ENCODE results near the gene FRAS1.
"Not testable (repeated sequence)": the region's sequence is repeated elsewhere in the genome, so short reads cannot be mapped to it uniquely, and the experiment has no call there.

The FRAS1 gene

DNA sequence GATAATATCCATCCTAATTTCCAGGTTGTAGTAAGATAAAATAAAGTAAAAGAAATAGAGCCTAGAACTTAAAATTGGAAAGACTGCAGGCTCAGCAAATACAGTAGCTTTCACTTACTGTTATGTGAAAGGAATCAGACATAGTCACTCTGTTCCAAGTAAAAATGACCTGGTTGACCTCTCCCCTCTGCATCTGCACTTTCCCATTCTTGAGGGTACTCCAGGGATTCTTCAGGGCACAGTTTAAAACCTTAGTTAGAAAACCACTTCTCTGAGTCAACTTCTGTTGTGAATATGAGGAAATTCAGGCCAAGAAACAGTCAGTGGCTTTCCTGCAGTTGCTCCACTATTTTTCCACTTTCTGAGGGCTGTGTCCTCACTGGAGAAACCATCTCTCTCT lies 42.9 kb downstream of the FRAS1 start:
- no peak for DNase-seq (ENCODE audit: low spot score)

DNA sequence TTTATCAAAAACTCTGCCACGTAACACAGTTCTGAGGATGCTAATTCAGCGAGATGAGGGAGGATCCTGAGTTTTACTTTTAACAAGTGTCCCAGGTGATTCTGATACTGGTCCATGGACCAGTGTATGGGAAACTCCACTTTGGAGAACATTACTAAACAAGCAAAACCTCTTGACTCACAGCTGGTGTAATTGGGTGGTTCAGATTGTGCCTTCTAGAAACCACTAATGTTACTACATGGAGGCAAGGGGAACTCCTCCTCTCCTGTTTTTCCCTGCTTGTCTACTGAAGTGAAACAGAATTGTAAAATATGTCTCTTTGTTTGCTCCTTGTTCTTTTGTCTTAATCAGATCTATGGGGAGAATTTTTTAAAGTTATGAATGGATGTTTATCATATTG lies 62.6 kb downstream of the FRAS1 start:
- DNase-seq (ENCODE audit: low spot score), result no peak

DNA sequence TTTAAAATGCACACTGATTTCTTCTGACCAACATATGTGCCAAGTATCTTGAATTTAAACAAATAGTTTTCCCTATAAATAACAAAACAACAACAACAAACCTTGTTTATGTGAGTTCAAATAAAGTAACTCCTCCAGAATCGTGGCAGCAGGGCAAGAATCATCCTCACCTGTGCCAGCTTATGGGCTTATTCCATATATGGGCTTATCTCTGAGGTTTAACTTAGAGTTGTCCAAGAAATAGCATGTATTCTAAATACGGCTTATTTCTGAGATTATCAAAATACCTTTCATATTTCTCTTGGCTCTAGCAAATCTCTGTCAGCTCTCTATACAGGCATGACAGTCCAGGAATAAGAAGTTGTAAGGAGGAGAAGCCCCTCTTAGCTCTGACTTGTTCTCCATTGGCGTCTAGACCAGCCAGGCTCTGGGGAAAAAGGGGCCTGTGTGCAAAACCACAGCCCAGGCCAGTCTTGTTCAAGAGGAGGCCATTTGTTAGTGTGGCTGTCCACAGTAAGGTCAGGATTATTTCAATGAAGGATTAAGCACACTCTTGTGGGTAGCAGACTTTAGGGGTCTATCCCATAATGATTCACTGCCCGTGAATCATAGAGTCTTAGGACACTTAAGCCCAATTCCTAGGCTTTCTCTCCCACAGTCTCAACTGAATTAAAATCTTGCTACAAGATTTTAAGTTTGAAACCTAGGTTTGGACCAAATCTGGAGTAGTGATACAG lies 63.2 kb downstream of the FRAS1 start:
- DNase-seq (ENCODE audit: low spot score), result no peak

DNA sequence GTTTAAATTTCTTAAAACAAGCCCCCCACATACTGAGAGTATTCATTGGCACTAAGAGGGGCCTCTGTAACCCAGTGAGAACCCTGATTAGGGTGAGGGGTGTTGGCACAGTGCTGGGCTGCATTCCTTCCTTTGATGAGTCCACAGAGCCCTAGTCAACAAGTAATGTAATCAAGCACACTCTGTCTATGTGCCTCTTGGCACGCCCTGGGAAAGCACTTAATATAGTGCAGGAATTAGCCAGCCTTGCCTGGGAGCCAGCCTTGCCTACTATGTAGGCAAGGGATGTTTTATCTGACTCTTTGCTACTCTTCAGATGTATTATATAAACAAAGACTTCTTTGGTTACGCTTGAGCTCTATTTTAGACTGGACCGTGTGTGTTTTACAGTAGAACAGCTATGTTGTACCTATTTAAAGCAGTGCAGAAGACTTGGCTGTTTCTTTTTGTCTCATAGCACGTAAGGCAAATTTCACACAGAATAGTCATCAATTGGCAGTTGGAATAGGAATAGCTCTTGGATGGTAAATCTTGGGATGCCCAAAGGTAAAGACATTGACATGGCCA lies 64.3 kb downstream of the FRAS1 start:
- DNase-seq (ENCODE audit: low spot score), result no peak

DNA sequence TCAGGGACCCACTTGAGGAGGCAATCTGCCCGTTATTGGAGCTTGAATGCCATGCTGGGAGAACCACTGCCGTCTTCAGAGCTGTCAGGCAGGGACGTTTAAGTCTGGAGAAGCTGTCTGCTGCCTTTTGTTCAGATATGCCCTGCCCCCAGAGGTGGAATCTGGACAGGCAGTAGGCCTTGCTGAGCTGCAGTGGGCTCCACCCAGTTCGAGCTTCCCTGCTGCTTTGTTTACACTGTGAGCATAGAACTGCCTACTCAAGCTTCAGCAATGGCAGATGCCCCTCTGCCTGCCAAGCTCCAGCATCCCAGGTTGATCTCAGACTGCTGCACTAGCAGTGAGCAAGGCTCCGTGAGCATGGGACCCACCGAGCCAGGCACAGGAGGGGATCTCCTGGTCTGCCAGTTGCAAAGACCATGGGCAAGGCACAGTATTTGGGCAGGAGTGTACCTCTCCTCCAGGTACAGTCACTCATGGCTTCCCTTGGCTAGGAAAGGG lies 68.8 kb downstream of the FRAS1 start:
- not testable (repeated sequence) for DNase-seq (ENCODE audit: low spot score)

DNA sequence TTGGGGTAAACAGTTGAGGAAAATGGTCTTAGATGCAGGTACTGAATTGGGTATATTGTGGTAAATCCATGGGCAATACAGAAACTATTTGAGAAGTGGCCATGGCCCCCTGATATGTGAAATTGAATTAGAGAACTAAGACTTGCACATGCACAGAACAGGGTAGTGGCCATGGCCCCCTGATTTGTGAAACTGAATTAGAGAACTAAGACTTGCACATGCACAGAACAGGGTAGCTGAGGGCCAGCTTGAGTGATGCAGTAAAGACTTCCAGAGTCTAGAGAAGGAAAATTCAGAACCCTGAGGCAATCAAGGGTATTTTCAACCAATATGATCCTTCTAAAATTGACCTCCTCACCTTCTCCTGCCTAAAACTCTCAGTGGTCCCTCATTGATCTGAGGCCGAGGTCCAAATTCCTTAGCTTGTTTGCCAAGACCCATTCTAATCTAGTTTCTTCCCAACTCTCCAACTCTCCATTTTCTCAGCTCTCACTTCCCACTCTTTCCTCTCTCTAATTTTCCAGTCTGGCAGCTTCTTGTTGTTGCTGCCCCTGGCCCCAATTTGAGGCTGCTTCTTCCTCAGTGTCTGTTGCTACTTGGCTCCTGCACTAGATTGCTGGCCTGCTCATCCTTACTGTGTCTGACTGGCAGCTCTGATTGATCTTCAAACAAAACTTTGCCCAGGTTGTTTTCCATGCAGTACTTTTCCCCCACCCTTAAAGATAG lies 72.4 kb downstream of the FRAS1 start:
- DNase-seq (ENCODE audit: low spot score), result no peak

DNA sequence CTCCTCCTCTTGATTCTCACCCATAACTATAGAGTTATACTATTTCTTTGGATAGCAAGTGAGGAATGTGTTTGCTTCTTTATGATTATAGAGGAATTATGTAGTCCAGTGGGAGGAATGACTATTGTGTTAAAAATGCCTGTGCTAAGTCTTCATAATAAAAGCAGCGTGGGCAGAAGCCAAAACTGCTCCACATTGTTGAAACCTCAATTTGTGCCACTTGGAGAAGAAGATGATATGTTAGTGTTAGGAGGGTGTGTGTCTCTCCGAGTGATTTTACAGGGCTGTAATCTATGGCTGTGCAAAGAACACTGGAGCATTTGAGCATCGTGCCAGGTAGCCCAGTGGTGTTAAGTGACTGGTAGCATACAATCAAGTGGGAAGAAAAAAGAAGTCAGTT lies 74.3 kb downstream of the FRAS1 start:
- DNase-seq (ENCODE audit: low spot score), result no peak

DNA sequence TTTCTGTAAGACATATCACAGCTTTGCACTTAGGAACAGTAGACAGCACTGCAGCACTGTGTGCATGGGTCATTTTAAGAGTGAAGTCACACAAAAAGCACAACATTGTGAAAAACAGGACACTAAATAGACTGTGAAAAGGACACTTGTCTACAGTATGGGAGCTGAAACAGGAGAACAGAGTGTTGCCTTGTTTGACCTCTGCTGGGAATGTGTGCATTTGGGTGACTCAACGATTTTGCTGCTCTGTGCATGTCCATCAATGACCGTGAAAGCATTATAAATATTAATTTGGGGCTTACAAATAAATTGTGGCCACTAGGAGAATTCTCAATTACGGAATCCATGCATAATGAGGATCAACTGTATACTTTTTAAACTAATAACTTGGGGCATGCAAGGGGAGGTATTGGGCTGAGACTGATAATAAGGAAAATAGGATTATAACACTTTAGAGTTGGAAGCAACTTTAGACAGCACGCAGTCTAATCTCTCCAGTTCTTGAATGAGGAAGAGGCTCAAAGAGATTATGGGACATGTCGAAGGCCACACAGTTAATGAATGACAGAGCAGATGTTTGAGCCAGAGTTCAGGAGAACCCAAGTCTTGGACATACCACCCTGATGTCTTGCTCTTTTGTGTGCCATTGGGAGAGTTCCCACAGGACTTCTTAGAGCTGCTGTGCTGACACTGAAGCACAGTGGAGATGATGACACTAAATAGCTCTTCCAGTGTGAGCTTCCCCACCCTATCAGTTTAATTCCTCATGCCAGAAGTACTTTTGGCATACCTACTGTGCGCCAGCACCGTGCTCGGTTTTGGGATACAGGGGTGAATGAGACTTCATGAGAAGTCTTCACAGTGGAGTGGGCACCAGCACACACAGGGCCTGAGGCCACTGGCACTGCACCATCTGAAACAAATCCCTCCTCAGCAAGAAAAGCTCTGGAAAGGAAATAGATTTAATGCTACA lies 79.3 kb downstream of the FRAS1 start:
- DNase-seq (ENCODE audit: low spot score), result no peak

DNA sequence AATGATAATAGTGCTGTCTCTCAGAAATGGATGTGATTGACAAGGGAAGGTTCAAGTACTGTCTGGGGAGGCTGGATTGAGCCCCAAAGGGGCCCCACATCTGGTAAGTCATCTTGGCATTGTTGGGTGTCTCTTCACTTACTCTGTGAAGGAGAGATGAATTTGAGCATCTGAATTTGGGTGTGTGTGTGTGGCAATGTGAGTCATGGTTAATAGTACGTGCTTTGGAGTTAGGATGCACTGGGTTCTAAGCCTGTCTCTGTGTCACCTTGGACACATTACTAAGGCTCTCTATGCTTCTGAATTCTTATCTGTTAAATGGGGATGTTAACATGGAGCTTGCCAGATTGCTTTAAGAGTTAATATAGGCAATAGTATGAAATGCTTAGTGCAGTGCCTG lies 80.4 kb downstream of the FRAS1 start:
- DNase-seq (ENCODE audit: low spot score), result no peak

DNA sequence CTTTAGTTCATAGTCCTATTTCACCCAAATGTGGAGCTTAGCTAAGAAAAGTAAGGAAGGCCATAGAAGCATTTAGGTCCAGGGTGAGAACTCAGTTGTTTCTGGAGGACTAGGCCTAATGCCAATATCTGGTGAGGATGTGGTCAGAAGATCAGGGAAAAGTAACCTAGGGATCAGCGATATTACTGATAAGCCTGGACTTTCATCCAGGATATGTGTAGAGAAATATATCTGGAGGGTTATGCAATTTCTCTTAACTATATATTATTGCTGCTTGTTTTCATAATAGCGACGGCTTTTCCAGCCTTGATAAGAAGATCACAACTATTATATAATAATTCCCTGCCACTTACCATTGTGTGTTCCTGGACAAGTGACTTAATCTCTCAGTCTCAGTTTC lies 81.1 kb downstream of the FRAS1 start:
- no peak for DNase-seq (ENCODE audit: low spot score)

DNA sequence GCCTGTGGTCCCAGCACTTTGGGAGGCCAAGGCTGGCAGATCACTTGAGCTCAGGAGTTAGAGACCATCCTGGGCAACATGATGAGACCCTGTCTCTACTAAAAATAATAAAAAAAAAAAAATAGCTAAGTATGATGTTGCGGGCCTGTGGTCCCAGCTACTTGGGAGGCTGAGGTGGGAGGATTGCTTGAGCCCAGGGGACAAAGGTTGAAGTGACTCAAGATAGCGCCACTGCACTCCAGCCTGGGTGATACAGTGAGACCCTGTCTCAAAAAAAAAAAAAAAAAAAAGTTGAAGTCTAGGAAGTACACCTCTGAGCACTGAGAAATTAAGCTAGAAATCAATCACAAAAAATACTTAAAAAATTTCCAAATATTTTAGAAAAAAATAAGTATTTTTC lies 86.5 kb downstream of the FRAS1 start:
- no peak for DNase-seq (ENCODE audit: low spot score)

DNA sequence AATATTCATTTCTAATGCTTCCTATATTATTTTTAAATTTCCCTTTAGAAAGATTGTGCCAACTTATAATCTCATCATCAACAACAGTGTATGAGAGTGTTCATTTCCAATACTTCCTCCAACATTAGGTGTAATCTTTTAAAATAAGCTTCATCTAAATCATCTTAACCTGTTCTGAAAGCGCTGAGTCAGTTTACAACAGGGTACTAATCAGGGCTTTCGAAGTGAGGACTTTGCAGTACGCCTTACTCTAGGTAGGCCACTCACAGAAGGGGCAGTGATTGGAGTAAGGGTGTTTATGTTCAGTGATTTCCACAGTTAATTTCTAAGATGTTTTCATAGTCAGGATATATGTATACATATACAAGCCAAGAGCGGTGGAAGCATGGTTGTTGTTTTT lies 87.9 kb downstream of the FRAS1 start:
- DNase-seq (ENCODE audit: low spot score), result no peak

DNA sequence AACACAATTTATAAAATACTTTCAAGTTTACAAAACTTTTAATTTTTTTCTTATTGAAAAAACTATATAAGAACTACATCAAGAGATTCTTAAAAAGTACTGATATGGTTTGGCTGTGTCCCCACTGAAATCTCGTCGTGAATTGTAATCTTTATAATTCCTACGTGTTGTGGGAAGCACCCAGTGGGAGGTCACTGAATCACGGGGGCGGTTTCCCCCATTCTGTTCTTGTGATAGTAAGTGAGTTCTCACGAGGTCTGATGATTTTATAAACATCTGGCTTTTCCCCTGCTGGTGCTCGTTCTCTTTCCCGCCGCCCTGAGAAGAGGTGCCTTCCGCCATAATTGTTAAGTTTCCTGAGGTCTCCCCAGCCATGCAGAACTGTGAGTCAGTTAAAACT lies 88.5 kb downstream of the FRAS1 start:
- DNase-seq (ENCODE audit: low spot score), result no peak

DNA sequence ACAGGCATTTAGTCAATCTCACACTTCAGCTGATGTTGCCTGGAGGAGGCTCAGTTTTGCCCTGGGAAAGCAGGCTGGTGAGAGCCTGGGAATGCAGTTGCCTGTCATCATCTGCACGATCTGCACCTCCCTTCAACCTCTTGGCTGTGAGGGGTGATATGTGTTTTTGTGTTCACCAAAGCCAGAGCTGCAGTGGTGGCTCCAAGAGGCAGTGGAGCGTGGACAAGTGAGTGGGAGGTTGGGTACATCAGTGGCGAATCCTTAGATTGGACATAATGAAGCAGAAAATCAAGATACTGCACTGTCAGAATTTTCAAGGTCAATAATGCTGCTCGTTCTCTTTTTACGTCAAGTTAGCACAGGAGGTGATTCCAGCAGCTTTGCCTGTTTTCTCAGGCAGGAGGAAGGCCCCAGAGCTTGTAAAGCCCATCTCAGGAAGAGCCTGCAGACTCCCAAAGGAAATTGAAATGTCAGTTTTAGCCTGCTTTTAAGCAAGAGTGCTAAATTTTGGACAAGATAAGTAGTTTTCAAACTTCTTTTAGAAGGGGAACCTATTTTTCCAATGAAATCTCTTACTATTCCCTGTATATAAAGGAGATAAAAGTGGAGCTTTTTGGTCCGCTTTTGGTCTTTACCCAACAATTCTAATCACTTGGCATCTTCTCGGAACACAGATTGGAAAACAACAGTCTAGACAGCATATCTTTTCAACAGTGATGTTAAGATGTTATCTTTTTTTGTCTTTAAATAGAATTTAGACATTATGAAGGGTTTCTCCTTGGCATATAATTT lies 92.8 kb downstream of the FRAS1 start:
- no peak for DNase-seq (ENCODE audit: low spot score)

DNA sequence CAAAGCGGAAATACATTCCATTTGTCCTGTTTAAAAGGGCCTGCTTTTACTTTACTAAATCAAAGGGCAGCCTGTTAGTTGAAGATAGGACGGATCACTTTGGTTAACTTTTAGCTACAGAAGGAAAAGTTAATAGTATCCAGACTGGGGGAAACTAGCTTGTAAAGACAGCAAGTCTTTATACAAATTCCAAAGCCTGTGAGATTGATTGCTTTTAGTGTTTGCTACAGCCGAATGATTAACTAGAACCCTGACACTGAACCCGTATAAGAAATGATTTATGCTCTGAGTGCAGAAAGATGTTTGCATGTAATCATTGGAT lies 93.4 kb downstream of the FRAS1 start:
- DNase-seq (ENCODE audit: low spot score), result no peak

DNA sequence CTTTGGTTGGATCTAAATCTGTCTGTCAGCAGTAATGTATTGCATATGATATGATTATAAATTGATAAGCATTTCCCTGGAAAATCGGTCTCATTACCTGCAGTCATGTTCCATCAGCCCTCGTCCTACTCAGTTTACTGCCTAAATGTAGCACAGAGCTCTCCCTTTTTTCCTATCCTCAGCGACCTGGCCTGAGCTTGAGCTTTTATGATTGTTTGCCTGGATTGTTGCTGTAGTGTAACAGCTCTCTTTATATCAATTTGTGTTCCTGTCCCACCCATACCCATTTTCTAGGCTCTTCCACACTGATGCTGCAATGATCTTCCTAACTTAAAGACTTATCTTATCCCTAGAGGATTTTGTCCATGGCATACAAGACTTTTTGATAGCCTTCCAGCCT lies 95.7 kb downstream of the FRAS1 start:
- no peak for DNase-seq (ENCODE audit: low spot score)

DNA sequence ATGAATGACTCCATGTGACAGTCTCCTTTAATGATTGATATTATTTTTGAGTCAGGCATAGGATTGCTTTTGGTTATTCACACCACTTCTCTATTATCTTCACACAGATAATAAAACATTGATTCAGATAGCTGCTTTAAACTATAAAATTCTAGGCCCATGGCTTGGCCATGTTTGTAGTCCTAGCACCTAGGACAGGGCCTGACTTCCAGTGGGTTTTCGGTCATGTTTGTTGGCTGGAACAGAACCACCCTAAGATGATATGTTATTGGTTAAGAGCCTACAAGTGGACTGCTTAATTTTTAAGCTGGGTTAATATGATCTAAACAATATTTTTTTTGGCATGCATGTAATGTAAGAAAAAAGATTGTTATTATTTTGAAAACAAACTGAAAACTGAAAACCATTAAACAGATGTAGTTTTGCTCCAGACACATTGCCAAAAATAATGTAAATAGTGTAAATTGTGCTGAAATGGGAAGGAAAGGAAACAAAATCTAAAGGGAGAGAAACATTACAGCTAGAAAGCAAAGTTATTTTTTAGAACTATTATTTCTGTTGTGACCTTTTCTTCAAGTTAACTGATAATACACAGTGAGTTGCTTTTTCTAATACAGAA lies 98.0 kb downstream of the FRAS1 start:
- no peak for DNase-seq (ENCODE audit: low spot score)

DNA sequence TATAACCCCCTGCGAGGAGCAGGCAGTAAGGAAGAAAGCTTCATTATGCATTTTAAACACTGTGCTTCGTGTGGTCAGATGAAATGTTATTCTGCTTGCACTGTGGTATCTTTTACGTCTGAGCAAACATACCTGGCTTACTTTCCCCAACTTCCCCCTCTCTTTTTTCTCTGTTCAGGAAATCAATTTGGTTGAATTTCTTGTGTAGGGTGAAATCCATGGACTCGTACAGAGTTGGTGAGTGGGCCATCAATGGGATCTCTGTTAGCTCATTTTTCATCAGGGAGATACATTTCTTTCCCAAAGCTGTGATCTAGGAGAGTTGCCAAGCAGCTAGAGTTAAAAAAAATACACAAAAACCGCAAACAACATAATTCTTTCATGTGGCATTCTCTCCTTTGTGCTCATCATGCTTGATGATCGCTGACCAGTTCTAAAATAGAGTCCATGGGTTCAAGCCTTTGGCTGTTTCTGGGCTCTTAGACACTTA lies 98.5 kb downstream of the FRAS1 start:
- no peak for DNase-seq (ENCODE audit: low spot score)

DNA sequence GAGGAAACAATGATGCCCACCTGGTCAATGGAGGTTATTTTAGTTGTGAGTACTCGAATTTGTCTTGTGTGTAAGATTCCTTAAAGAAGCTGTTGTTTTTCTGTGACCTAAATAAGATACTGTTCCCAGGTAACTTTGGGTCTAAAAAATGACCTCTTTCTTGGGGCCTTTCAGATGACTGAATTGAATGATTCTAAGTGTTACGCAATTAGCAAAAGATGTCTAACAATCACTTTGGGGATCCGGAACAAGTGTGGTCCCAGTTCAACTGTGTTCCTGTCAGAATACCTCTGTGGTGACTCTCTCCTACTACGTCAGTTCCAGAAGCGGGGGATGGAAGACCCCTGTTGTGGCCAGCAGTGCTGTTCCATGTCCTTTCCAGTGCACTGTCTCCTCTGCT lies 99.4 kb downstream of the FRAS1 start:
- DNase-seq (ENCODE audit: low spot score), result no peak

DNA sequence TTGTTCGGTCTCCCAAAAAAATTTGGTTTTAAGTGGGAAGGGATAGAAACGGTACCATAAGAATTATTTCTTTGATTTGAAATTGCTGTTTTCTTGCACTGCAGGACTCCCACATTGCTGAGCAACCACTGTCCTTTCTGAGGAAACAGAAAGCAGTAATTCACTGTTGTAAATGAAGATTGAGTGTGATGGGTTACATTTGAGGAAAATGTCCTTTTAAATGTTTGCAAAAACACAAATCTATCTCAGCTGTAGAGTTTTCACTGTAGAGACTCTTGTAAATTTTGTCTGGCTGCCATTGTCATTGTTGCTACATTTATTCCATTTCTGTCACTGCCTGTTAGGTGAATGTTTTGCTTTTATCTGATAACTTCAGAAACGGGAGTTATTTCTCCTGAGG lies 105.2 kb downstream of the FRAS1 start:
- no peak for DNase-seq (ENCODE audit: low spot score)

DNA sequence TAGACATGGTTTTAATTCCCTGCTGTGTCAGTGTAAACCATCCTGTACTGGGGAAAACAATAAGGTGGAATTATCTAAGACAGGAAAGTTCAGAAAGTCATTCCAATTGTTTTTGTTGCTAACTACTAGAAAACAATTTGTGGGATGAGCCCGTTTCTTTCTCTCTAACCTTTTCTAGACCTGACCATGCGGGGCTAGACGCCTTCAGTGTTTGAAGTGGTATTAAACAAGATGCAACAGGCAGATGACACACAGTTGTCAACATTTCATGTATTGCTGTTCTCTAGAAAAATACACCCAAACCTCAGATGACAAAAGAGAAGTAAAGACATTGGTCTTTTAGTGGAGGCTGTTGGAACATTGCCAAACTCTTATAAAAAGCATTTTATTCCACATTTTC lies 105.7 kb downstream of the FRAS1 start:
- DNase-seq (ENCODE audit: low spot score), result no peak

Data from NAMALWA (cell line).